ENCODE measurements around the gene CXXC1.
"Not testable (repeated sequence)": the region's sequence is repeated elsewhere in the genome, so short reads cannot be mapped to it uniquely, and the experiment has no call there.

The CXXC1 gene

DNA sequence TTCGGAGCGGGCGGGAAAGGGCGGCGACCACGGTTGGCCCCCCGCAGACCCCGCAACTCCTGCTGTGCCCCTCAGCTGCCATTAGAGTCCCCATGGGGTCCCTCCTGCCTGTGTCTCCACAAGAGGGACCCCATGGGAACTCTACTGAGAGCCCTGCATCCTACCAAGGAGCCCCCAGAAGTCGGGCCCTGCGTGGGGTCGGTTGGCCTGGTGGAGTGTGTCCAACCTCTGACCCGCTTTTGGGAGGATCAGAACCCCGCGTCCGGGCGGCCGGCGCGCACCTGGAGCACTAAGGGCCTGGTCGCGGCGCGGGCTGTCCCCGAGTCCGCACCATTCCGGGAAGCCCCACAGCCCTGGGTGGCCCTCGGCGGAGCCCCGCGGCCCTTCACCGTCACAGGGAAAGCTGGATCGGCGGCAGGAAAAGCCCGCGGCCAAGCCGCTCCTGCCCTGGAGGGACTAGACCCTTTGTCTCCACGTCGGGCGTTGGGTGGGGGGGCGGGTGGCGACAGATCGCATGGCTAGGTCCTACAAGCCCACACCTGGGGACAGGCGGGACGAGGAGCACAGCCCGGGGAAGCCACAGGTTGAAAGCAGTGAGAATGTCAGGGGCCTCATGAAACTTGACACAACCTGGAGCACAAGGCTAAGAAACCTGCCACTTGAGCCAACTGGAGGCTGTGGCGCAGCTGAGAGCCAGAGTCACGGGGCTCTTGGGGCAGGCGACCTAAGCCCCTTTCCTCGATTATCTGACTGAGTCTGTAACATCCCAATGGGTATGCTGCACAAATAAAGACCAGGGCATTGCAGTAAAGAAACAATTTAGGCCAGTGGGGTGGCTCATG, 11.2 kb upstream of the CXXC1 start:
- DNase-seq (ENCODE audit: extremely low read depth in 1 of 2, low read depth in 1 of 2) = no peak

GRCh38 chr18:50297621-50298442, 10.3 kb upstream of the CXXC1 start:
- peak in 1 of 2 donors; percentile 54 for DNase-seq (ENCODE audit: extremely low read depth in 1 of 2, low read depth in 1 of 2)

DNA sequence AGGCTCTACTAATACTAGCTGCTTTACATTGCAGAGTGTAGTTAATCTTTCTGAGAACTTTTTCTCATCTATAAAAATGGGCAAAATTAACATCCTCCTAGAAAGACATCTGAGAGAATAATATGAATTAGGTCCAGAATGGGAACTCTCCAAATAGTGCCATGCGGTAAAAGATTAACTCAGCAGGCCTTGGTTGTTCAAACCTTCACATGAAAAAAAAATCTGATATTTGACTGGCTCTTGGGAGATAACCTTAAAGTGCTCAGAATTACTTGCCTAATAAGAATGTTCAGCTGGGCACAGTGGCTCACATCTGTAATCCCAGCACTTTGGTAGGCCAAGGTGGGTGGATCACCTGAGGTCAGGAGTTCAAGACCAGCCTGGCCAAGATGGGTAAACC, 5.5 kb upstream of the CXXC1 start:
- no peak for DNase-seq (ENCODE audit: extremely low read depth in 1 of 2, low read depth in 1 of 2)

DNA sequence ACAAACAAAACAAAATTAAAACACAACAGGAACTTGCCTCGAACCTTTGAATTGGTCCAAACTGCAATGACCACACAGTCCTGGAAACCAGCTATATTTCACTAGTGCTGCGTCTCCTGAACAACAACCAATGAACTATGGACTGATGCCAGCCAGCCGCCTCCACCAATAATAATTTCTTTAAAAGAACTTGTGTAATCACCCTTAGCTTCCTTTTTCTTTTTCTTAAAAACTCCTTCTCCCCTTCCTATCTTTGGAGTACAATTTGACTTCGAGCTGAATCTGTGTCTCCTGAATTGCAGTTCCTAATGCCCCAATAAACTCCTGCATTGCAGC, 1.6 kb upstream of the CXXC1 start:
- DNase-seq (ENCODE audit: extremely low read depth in 1 of 2, low read depth in 1 of 2) = no peak

- not testable (repeated sequence) for DNase-seq (ENCODE audit: extremely low read depth in 1 of 2, low read depth in 1 of 2)
Observed at GRCh38 chr18:50288348-50289107, 1.0 kb upstream of the CXXC1 start.

DNA sequence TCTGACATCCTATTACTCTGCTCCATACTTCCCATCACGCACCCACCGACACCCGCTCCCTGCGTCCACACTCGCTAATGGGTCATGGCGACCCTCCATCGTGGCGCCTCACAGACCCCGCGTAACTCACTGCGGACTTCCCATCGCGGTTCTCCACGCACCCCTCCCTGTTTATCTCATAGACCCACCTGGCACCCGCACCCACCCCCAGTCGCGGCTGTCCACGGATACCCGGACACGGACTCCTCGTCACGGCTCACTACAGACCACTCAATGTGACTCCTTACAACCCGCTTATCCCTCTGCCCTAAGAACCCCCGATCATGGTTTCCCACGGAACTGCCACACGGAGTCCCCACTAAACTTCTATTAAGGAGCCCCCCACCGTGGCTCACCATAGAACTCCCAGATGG, 458 bp downstream of the CXXC1 start:
- no peak for DNase-seq (ENCODE audit: extremely low read depth in 1 of 2, low read depth in 1 of 2)

DNA sequence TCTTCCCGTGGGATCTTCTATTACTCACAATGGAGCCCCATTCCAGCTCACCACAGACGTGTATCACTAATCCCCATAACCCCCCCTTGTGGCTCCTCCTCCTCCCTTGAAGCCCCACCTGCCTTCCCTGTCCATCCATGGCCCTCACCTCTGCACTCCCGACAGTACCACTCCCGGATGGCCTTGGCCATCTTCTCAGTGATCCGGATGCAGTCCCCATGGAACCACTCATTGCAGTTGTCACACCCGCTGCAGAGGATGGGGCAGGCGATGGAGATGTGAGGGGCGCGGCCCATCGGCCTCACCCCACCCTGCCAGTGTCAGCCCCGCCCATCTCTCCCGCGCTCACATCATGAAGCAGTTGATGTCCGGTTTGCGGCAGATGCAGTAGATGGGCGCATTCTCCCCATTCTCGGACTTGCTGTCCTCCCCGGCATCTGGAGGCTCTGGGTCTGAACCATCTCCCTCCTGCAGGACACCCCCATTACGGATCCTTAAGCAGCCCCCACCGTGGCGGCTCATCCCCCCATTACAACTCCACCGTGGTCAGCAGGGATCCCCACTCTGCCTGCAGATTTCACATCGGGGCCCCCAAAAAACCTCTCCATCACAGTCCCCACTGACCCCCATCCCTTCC, 983 bp downstream of the CXXC1 start:
- DNase-seq (ENCODE audit: extremely low read depth in 1 of 2, low read depth in 1 of 2) = no peak

DNA sequence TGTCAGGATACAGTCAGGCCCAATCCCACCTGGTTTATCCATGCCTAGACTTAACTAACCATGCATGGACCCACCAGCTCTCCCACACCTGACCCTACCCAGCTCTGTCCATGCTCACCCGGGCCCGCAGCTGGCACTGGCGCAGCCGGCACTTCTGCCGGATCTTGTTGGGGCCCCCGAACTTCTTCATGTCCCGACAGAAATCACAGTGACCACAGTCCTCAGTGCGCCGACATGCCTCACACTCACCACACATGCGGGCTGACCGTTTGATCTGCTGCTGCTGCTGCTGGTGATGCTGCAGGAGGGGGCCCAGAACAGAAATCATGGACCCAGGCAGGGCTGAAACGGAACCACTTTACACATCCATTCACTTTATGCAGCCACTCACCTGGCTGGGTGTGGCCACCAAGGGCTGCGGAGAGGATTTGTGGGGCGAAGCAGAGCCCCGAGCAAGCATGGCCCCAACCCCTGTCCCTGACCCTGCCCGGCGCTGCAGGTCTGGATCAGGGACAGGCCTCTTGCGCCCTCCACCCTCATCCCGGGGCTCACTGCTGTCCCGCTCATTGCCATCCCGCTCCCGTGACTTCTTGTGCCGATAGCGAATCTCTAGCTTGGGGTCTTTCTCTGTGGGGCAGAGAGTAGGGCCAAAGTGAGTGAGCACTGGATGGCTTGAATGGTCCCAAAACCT, 1.7 kb downstream of the CXXC1 start:
- no peak for DNase-seq (ENCODE audit: extremely low read depth in 1 of 2, low read depth in 1 of 2)

GRCh38 chr18:50285071-50285470, 2.4 kb downstream of the CXXC1 start:
- no peak for DNase-seq (ENCODE audit: extremely low read depth in 1 of 2, low read depth in 1 of 2)

DNA sequence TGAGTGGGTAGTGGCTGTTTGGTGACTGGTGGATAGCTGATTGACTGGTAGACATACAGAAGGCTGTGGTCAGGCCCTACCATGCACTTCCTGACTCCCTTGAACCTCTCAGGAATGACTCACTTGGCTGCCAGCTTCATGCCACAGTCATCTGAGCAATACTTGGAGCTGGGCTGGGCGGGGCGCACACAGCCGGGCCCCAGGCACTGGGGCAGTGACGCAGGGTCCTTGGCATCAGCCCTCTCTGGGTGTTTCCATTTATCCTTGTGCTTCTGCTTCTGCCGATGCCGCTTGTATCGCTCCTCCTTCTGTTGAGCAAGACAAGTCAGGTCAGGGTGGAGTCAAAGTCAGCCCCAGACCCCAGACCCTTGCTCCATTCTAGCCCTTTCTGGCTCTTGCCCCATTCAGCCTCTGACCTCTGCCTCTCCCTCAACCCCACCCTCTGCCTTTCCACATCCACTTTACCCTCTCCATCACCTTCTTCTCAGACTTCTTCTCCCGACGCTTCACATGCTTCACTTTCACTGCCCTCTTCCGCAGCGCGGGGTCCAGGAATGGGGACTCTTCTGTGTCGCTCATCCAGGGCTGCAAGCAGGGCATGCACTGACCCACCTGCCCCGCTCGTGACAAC, 3.1 kb downstream of the CXXC1 start:
- DNase-seq (ENCODE audit: extremely low read depth in 1 of 2, low read depth in 1 of 2) = no peak

DNA sequence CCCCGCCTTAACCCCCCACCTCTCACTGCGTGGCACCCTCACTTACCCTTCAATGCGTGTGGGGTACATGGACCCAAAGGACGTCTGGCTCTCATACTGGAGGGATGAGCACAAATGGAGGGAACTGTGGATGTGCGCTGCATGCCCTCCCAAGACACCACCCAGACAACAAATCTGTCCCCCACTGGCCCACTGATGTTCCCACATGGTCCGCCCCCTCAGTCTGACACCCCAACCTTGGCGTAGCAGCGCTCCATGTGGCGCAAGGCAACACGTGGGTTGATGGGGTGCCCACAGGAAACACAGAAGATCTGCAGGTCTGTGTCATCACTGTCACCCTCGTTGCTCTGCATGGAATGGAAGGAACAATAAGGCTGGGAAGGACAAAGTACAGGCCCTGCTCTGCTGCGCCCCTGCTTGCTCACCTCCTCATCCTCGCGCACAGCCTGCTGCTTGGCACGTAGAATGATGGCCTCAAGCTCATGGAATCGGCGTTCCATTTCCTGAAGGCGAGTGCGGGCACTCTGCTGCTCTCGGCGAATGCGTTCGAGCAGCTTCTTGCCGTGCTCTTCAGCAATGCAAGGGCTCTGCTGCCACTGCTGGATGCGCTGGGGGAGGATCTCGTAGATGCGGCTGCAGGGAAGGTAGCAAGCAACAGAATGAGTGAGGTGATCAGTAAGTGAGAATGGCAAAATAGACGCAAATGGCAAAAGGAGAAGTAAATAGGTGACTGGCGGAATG, 3.9 kb downstream of the CXXC1 start:
- no peak for DNase-seq (ENCODE audit: extremely low read depth in 1 of 2, low read depth in 1 of 2)

- DNase-seq (ENCODE audit: extremely low read depth in 1 of 2, low read depth in 1 of 2) = no peak
Observed at GRCh38 chr18:50282521-50283335, 4.8 kb downstream of the CXXC1 start.

GRCh38 chr18:50281972-50282520, 5.4 kb downstream of the CXXC1 start:
- no peak for DNase-seq (ENCODE audit: extremely low read depth in 1 of 2, low read depth in 1 of 2)

DNA sequence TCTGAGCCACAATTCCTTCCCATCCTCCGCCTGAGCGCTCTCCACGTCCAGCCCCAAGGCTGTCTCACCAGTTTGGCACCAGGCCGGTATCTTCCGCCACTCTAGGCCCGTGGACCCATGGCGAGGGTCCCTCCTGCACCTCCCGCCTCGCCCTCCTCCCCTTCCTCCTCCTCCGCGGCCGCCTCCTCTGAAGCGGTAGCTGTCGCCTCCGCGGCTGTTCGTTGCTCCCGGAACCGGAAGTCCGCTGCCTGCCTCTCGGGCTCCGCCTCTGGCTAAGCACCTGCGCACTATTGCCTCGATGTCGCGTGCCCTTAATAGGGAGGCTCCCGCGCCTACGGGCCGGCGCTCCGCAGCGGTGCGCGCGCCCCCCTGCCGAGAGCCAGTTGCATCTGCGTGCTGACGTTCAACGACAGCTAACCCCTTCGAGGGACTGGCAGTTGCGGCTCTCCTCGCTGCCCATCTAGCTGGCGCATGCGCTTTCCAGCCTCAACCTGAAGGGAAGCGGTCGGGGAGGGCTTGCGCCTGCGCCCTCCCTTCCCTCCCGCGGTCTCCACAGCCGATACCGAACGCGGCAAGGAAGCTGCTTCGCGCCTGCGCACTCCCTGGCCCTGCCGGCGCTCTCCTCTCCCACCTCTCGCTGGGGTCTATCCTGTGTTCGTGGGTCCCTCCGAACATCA, 6.1 kb downstream of the CXXC1 start, which contains the start of gene MBD1:
MBD1 (minus strand) TSS at position 229 of the 677 bp plus-strand sequence. CDS start 1,531 bp downstream, outside the sequence.
- peak; percentile 92 to 93 for DNase-seq (ENCODE audit: extremely low read depth in 1 of 2, low read depth in 1 of 2)

GRCh38 chr18:50280707-50281294, 6.7 kb downstream of the CXXC1 start:
- DNase-seq (ENCODE audit: extremely low read depth in 1 of 2, low read depth in 1 of 2) = no peak

DNA sequence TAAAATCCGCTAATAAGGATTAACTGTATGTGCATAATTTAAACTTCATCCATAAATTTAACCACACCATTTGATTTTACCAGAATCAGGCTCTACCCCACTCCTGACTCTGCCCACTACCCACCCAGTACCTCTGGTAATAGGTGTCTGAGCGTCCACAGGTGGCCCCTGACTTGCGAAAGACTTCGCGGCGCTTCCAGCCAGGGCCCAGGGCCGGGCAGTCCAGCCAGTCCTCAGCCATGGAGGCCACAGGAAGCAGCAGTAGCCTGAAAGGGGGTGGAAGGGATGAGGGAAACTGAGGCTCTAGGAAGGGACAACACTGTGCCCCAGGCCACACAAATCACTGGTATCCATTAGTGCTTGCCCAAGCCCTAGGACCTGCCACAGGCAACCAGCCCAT, 7.7 kb downstream of the CXXC1 start:
- no peak for DNase-seq (ENCODE audit: extremely low read depth in 1 of 2, low read depth in 1 of 2)

DNA sequence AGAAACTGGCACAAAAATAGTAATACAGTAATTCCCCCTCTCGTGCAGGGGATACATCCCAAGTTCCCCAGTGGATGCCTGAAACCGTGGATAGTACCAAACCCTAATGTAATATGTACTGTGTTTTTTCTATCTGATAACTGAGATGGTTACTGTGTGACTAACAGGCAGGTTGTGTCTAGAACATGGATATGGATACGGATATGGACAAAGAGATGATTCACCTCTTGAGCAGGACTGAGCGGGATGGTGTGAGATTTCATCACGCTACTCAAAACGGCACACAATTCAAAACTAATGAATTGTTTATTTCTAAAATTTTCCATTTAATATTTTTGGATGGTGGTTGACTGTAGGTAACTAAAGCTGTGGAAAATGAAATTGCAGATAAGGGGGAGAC, 9.6 kb downstream of the CXXC1 start:
- no peak for DNase-seq (ENCODE audit: extremely low read depth in 1 of 2, low read depth in 1 of 2)

Data from stimulated activated CD8-positive, alpha-beta memory T cell treated with anti-CD3 and anti-CD28 coated beads, Interleukin-7, amount 100 ng/mL, for 48 hours (primary cell).